CD4-positive, alpha-beta T cell (primary cell): ENCODE measurements around the gene THSD8. TPM values are rescaled to one million over a fixed set of nuclear protein-coding genes. Genes with fewer than 3 reads are reported as not detected.

ENCODE experiments used
- ATAC-seq: fragments of 200-7000 bp; cut with Tn5 transposase; one replicate; pipeline ENCODE4 v1.10.0; 2022; ENCODE audit warnings: mild to moderate bottlenecking; ENCODE audit not compliant: poor library complexity
- CTCF ChIA-PET: fragments of 350-600 bp; sonication (Branson Sonifier 250); formaldehyde crosslinking; loops from one replicate; lab custom pipeline; 2021; ENCODE audit warnings: antibody characterized with exemption, inconsistent platforms; lab: Charles Lee
- POLR2A ChIA-PET: fragments of 350-600 bp; sonication (Branson Sonifier 250); formaldehyde crosslinking; loops from one replicate; lab custom pipeline; 2021; ENCODE audit warnings: antibody characterized with exemption, inconsistent platforms; lab: Charles Lee
- DNase-seq, 14 experiments: peaks; one replicate each; pipeline ENCODE4 v3.0.0-alpha.2; 2013 to 2020; ENCODE audit warnings: mixed read lengths in 2 of 14
- H3K27ac ChIP-seq, 2 donors: one replicate each; pipeline versions ENCODE4 v1.5.1 to v1.7.0; 2013; ENCODE audit warnings: low read length in 2 of 2, low read depth in 1 of 2, mild to moderate bottlenecking in 1 of 2
- H3K27me3 ChIP-seq, 2 experiments: 1 replicate in 1 of 2; 2 replicates in 1 of 2; pipeline versions ENCODE4 v1.6.1 to v1.7.0; 2013; ENCODE audit warnings: low read length in 2 of 2, control low read depth in 1 of 2, mild to moderate bottlenecking in 1 of 2, moderate library complexity in 1 of 2; ENCODE audit not compliant: insufficient read depth in 2 of 2, control insufficient read depth in 1 of 2
- H3K36me3 ChIP-seq: one replicate; pipeline ENCODE4 v1.6.1; 2013; ENCODE audit warnings: low read length, control low read depth; ENCODE audit not compliant: insufficient read depth
- H3K4me1 ChIP-seq: one replicate; pipeline ENCODE4 v1.6.1; 2013; ENCODE audit warnings: low read length, control low read depth; ENCODE audit not compliant: insufficient read depth
- H3K4me3 ChIP-seq: one replicate; pipeline ENCODE4 v1.5.1; 2013; ENCODE audit warnings: mild to moderate bottlenecking, low read length, moderate library complexity
- H3K9me3 ChIP-seq, 2 experiments: 1 replicate in 1 of 2; 2 replicates in 1 of 2; pipeline versions ENCODE4 v1.6.1 to v1.7.0; 2013; ENCODE audit warnings: low read length in 2 of 2, mild to moderate bottlenecking in 2 of 2, control low read depth in 1 of 2, moderate library complexity in 1 of 2; ENCODE audit not compliant: control insufficient read depth in 1 of 2, insufficient read depth in 1 of 2
- H3K27ac Mint-ChIP-seq: one replicate; pipeline ENCODE4 v1.8.0; 2020; ENCODE audit warnings: mixed read lengths
- H3K27me3 Mint-ChIP-seq: one replicate; pipeline ENCODE4 v1.8.0; 2021; ENCODE audit warnings: mixed read lengths
- H3K36me3 Mint-ChIP-seq: one replicate; pipeline ENCODE4 v1.8.0; 2021; ENCODE audit warnings: low read depth, mixed read lengths
- H3K4me1 Mint-ChIP-seq: one replicate; pipeline ENCODE4 v1.8.0; 2021; ENCODE audit warnings: low read depth, mixed read lengths
- H3K4me3 Mint-ChIP-seq: one replicate; pipeline ENCODE4 v1.8.0; 2020; ENCODE audit warnings: mild to moderate bottlenecking, mixed read lengths
- H3K9me3 Mint-ChIP-seq: one replicate; pipeline ENCODE4 v1.8.0; 2020; ENCODE audit warnings: mixed read lengths
- intact Hi-C, 2 experiments: fragments of 100-400 bp; cut with DNase I in 1 of 2; cut with micrococcal nuclease in 1 of 2; formaldehyde crosslinking; loops; one replicate each; pipeline versions ENCODE4 v1.15.1 to v1.9.0; 2023 to 2025; cut with DNase I, micrococcal nuclease
- total RNA-seq, 174 experiments: library from RNA in 2 of 174; stranded (reverse) in 2 of 174; gene quantifications; one replicate each; pipeline ENCODE4 v1.2.3 and lab custom pipeline; 2021 to 2026
- TF ChIP-seq, protein P1 (sequence below): fragments of 200-600 bp; IDR thresholded peaks from one replicate; pipeline ENCODE4 v1.8.0; 2022; ENCODE audit warnings: antibody characterized with exemption, mild to moderate bottlenecking

THSD8 gene
- total RNA-seq, 2 experiments from 2014 or later, result 1.3 TPM; not detected in 1

DNA sequence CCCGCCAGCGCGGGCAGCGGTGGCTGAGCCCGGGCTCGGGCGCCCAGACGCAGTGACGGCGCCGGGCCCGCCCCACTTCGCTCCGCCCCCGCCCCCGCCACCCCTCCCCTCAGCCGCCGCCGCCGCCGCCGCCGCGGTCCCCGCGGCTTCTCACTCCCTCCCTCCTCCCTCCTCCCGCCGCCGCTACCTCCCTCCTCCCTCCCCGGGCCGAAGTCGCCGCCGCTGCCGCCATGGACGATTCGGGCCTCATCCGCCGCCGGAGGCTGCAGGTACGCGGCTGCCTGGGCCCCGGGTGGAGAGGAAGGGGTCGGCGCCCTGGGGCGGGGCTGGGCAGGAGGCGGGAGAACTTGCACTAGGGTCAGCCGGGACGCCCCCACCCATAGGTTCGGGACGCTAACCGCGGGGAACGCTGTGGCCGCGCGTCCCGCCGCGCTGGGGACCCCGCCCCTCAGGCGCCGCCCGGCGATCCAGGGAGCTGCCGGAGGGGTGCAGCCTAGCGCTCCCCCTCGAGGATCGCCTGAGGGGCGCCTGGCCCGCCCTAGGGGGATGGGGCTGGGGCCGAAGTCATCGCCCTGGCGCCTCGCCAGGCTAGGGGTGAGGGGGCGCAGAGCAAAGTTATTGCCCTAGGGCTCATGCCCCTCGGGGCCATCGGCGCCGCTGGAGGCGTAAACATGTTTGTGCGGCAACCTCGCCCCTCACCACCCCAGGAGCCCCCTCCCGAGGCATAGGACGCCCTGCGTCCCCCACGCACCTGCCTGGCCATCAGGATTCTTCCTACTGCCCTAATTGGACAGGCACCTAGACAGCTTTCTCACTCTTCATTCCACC lies 32.1 kb downstream of the THSD8 start:
- CTCF ChIA-PET, result interaction anchor here (0.6 kb wide), 1 partner anchor 14 kb away, joined by 4 read pairs; no protein-coding TSS in a partner anchor
- POLR2A ChIA-PET, result interaction anchor here (0.5 kb wide), 1 partner anchor 767 kb away, joined by 3 read pairs; no protein-coding TSS in a partner anchor
- H3K27ac ChIP-seq, result no peak overlapping the region
- TF ChIP-seq, protein P1, sequence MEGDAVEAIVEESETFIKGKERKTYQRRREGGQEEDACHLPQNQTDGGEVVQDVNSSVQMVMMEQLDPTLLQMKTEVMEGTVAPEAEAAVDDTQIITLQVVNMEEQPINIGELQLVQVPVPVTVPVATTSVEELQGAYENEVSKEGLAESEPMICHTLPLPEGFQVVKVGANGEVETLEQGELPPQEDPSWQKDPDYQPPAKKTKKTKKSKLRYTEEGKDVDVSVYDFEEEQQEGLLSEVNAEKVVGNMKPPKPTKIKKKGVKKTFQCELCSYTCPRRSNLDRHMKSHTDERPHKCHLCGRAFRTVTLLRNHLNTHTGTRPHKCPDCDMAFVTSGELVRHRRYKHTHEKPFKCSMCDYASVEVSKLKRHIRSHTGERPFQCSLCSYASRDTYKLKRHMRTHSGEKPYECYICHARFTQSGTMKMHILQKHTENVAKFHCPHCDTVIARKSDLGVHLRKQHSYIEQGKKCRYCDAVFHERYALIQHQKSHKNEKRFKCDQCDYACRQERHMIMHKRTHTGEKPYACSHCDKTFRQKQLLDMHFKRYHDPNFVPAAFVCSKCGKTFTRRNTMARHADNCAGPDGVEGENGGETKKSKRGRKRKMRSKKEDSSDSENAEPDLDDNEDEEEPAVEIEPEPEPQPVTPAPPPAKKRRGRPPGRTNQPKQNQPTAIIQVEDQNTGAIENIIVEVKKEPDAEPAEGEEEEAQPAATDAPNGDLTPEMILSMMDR, result no peak
- H3K4me3 ChIP-seq, result peak overlapping the region; percentile 5
- H3K4me1 Mint-ChIP-seq, result peaks cover 30% of the 10 kb centered on the region
- H3K27me3 ChIP-seq, result peaks cover 83 to 93% of the 10 kb centered on the region in 2 experiments
- no peaks in the 10 kb centered on the region for H3K36me3 Mint-ChIP-seq
- H3K9me3 Mint-ChIP-seq, result no peaks in the 10 kb centered on the region
- peaks cover 88% of the 10 kb centered on the region for H3K27me3 Mint-ChIP-seq
- no peaks in the 10 kb centered on the region for H3K36me3 ChIP-seq
- DNase-seq (peak in 6 of 14 experiments; percentile 19 to 74 (median 48)), ATAC-seq (no peak)
- H3K27ac Mint-ChIP-seq, result no peak overlapping the region
- peaks cover 0 to 49% of the 10 kb centered on the region in 2 experiments for H3K9me3 ChIP-seq
- H3K4me3 Mint-ChIP-seq, result peak overlapping the region; percentile 31
- intact Hi-C loops, result no loop called here
- H3K4me1 ChIP-seq, result peaks cover 40% of the 10 kb centered on the region

DNA sequence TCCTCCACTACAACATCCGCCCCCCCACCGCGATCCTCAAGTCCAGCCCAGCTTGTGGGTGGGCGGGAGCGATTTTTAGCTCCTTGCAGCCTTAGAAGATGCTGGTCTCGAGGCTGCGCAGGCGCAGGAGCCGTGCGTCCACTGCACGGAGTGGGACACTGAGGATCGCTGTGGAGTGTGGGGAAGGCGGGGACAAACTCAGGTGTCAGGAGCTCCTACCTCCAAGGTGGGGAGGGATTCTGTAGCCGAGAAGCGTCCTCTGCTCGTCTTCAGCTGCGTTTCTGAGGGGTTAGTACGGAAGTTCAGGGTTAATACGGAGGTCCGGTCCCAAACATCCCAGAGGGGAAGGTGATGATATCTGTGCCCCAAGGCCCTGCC lies 32.7 kb downstream of the THSD8 start, which contains the start of gene RTBDN:
RTBDN (minus strand) TSS at position 14 of the 378 bp plus-strand sequence. CDS start 4,600 bp downstream, outside the sequence.
- peaks cover 0 to 49% of the 10 kb centered on the region in 2 experiments for H3K9me3 ChIP-seq
- peaks cover 36% of the 10 kb centered on the region for H3K4me1 Mint-ChIP-seq
- peak within 1 kb of the TSS; percentile 31 for H3K4me3 Mint-ChIP-seq
- POLR2A ChIA-PET, result interaction anchor here (0.5 kb wide), 1 partner anchor 768 kb away, joined by 3 read pairs; no protein-coding TSS in a partner anchor
- H3K27ac Mint-ChIP-seq, result no peak within 1 kb of the TSS
- peaks cover 88% of the 10 kb centered on the region for H3K27me3 Mint-ChIP-seq
- no peaks in the 10 kb centered on the region for H3K36me3 ChIP-seq
- CTCF ChIA-PET, result interaction anchor here (0.6 to 0.9 kb wide), 2 partner anchors 37 to 74 kb away, joined by 3 to 4 read pairs; no protein-coding TSS in a partner anchor
- no peaks in the 10 kb centered on the region for H3K36me3 Mint-ChIP-seq
- intact Hi-C loops, result no loop called here
- peaks cover 87 to 93% of the 10 kb centered on the region in 2 experiments for H3K27me3 ChIP-seq
- peaks cover 43% of the 10 kb centered on the region for H3K4me1 ChIP-seq
- no peaks in the 10 kb centered on the region for H3K9me3 Mint-ChIP-seq
- DNase-seq (no peak), ATAC-seq (no peak)
- H3K4me3 ChIP-seq, result peak within 1 kb of the TSS; percentile 5
- H3K27ac ChIP-seq, result no peak within 1 kb of the TSS
- TF ChIP-seq, protein P1, result no peak

DNA sequence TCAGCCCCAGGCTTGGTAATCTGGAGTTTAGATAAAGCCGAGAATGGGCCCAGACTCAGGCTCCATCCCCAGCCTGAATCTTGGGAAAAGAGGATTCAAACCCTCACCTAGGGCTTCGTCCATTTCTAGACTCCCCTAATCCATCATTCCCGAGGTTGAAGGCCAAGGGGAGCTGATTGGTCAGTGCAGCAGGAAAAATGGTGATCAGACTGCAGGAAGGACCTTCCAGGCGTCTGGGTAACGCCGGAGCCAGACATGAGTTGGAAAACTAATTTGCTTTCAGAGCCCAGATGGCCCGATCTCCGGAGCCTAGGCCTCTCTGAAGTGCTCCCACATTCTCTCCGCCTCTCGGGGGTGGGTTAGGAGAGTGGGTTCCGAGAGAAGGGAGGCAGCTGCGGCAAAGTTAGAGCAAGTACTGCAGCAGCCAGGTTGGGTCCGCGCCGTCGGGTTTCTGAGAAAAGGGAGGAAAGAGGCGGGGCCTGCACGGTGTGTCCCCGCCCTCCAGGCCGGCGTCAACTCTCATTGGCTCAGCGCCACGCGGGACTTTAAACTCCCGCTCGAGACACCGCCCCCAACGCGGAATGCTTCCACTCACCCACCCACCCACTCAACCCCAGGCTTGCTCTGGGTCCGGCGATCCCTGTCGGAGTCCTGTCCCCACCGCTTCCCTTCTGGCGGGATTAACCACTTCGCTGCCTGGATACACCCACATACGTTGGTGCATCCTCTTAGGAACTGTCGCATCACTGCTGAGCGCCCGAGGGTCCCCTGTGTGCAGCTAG lies 33.3 kb downstream of the THSD8 start:
- peaks cover 86 to 92% of the 10 kb centered on the region in 2 experiments for H3K27me3 ChIP-seq
- peak overlapping the region; percentile 31 for H3K4me3 Mint-ChIP-seq
- intact Hi-C loops, result no loop called here
- H3K36me3 Mint-ChIP-seq, result no peaks in the 10 kb centered on the region
- peaks cover 88% of the 10 kb centered on the region for H3K27me3 Mint-ChIP-seq
- DNase-seq, result peak in 4 of 14 experiments; percentile 16 to 65 (median 40)
- no peak overlapping the region for H3K27ac ChIP-seq
- peaks cover 0 to 44% of the 10 kb centered on the region in 2 experiments for H3K9me3 ChIP-seq
- peaks cover 43% of the 10 kb centered on the region for H3K4me1 ChIP-seq
- TF ChIP-seq, protein P1, result no peak
- ChIA-PET CTCF (interaction anchor here (0.6 to 0.9 kb wide), 2 partner anchors 37 to 75 kb away, joined by 3 to 4 read pairs; no protein-coding TSS in a partner anchor), POLR2A (no interaction called here)
- H3K27ac Mint-ChIP-seq, result no peak overlapping the region
- no peaks in the 10 kb centered on the region for H3K9me3 Mint-ChIP-seq
- H3K4me3 ChIP-seq, result no peak overlapping the region
- peaks cover 42% of the 10 kb centered on the region for H3K4me1 Mint-ChIP-seq
- H3K36me3 ChIP-seq, result no peaks in the 10 kb centered on the region
- ATAC-seq, result peak; percentile 34
